Mammary epithelial cell (primary cell): ENCODE data around the gene PSD4.

Experiments
- CTCF ChIP-seq, 2 donors: IDR thresholded peaks in 1 of 2; conservative IDR thresholded peaks in 1 of 2; 2 replicates each; pipeline ENCODE4 v1.5.1; 2011 to 2012; ENCODE audit warnings: inconsistent platforms in 2 of 2, low read length in 2 of 2, mild to moderate bottlenecking in 2 of 2, control low read depth in 1 of 2, low read depth in 1 of 2; ENCODE audit not compliant: insufficient read depth in 1 of 2; ENCODE audit errors: extremely low read depth in 1 of 2
- EZH2 ChIP-seq: IDR thresholded peaks from 2 replicates; pipeline ENCODE4 v1.6.1; 2012; ENCODE audit warnings: low read length, inconsistent platforms, borderline replicate concordance

DNA sequence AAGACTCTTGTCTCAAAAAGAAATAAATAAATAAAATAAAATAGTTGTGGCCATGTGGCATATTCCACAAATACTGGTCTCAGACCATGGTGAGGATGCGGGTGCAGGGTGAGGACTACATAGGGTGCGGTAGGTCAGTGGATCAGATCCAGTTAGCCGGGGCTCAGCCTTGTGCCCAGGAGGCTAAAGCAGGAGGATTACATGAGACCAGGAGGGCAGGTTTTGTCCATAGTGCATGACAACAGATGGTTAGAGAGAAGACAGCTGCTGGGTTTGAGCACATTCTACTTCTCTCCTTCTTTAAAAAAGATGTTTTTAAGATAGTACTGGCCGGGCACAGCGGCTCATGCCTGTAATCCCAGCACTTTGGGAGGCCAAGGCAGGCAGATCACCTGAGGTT lies 12.8 kb upstream of the PSD4 start:
- TF ChIP-seq EZH2 (no peak), CTCF (conservative IDR thresholded peaks at IDR 0.05 in 1 of 2, IDR thresholded peaks at IDR 0.05 in 1 of 2; ENCODE audit: extremely low read depth in 1 of 2, insufficient read depth in 1 of 2, low read depth in 1 of 2, low read length in 2 of 2) (no peak)
